Measurements from ENCODE around the gene PMPCA.
"Not testable (repeated sequence)": the region's sequence is repeated elsewhere in the genome, so short reads cannot be mapped to it uniquely, and the experiment has no call there.

The PMPCA gene

DNA sequence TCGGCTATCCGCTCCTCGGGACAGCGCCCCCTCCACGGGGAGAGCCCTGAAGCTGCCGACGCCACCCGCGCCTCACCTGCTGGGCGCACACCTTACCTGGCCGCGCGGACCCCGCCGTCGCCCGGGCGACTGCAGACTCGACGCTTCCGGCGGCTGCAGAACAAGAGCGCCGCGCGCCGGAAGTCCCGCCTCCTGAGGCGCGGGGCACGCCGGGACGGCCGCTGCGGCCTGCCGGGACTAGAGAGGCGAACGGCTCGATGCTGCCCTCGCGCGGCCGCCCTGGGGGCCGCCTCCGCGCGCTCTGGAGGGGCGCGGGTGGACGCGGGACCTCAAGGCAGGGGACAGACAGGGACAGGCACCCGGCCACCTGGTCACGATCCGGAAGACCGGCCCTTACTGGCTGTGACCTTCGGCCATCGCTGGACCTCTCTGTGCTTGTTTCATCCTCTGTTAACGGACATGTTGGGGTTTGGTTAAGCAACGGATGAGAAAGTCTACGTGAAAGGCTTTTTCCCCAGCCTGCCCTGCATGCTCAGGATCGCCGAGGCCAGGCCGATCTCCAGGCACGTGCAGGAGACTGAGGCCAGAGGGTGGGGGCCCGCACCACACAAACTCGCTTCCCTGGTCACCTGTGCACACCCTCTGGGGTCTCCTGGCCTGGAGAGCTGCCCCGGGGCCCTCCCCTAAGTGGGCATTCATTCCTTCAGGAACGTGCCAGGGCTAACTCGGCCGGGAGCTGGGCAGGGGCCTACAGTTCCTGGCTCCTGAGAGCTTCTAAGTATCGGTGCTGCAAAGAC lies 10.2 kb upstream of the PMPCA start, which contains the start of gene SNAPC4:
Gene SNAPC4 (minus strand): TSS at position 133 of the 797 bp plus-strand sequence. CDS start 1,742 bp downstream, outside the sequence.
- TF ChIP-seq ARNT (IDR thresholded peaks at IDR 0.05), result 0 out of 2 replicates have a peak, but pooled peaks have one; percentile 16
- TF ChIP-seq ZNF384 (IDR thresholded peaks at IDR 0.05), result no peak
- TF ChIP-seq L3MBTL2 (conservative IDR thresholded peaks at IDR 0.05), result peak; percentile 43; the same call in 1 of the 2 replicates
- ChIA-PET POLR2A (interaction anchor here (0.5 to 1.8 kb wide), 4 partner anchors 10 to 37 kb away, joined by 3 to 10 read pairs (median 4); partner anchors contain the start of genes ENTR1 and PMPCA), CTCF (interaction anchor here (0.6 kb wide), 2 partner anchors 15 to 378 kb away, joined by 5 to 6 read pairs; no protein-coding TSS in a partner anchor)
- peak; percentile 98 for DNase-seq (ENCODE audit: extremely low spot score)

DNA sequence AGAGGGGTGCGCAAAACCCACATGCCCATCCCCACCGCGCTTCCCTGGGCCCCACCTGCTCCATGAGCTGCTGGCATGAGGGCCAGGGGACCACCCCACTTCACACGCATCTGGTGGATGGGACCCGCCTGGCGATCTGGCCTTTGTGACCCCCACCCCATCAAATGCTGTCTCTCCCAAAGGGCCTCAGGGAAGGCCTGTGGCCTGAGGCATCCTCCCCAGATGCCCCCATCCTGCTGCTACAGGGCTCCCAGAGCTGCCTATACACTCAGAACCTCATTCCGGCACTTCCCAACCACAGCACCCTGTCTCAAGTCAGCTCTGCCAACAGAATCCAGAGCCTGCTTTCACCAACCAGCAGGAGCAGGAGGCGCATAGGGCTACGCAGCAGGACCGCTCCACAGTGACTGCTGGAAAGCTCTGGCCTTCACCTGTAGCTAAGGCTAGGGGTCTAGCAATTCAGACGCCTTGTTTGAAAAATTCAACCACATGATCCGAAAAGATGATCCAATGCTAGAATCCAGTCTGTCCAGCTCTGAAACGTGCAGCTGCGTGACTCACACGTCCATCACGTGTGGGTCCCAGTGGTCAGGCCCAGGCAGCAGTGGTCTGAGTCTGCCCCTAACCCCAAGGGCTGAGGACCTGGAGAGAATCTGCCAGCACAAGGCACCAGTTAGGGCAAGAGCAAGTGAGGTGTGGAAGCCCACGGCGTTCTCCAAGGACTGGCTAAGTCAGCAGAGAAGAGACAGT lies 9.1 kb upstream of the PMPCA start:
- ChIA-PET CTCF (interaction anchor here (0.6 kb wide), 2 partner anchors 16 to 377 kb away, joined by 5 to 6 read pairs; no protein-coding TSS in a partner anchor), POLR2A (interaction anchor here (0.7 to 1.8 kb wide), 4 partner anchors 9 to 38 kb away, joined by 3 to 10 read pairs (median 5); partner anchors contain the start of genes ENTR1 and PMPCA)
- DNase-seq (ENCODE audit: extremely low spot score), result no peak
- TF ChIP-seq TARDBP (IDR thresholded peaks at IDR 0.05) (no peak), ELF4 (IDR thresholded peaks at IDR 0.05) (no peak), FOXM1 (IDR thresholded peaks at IDR 0.05; ENCODE audit: borderline replicate concordance) (no peak), LEF1 (IDR thresholded peaks at IDR 0.05; ENCODE audit: borderline replicate concordance) (no peak), HDGF (IDR thresholded peaks at IDR 0.05; ENCODE audit: borderline replicate concordance) (no peak), ARNT (IDR thresholded peaks at IDR 0.05) (no peak), ZNF384 (IDR thresholded peaks at IDR 0.05) (no peak), BHLHE40 (IDR thresholded peaks at IDR 0.05; ENCODE audit: borderline replicate concordance) (no peak), FOXK2 (IDR thresholded peaks at IDR 0.05) (no peak), L3MBTL2 (conservative IDR thresholded peaks at IDR 0.05) (no peak)
- TF ChIP-seq, protein P1, sequence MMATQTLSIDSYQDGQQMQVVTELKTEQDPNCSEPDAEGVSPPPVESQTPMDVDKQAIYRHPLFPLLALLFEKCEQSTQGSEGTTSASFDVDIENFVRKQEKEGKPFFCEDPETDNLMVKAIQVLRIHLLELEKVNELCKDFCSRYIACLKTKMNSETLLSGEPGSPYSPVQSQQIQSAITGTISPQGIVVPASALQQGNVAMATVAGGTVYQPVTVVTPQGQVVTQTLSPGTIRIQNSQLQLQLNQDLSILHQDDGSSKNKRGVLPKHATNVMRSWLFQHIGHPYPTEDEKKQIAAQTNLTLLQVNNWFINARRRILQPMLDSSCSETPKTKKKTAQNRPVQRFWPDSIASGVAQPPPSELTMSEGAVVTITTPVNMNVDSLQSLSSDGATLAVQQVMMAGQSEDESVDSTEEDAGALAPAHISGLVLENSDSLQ (IDR thresholded peaks at IDR 0.05), result no peak

DNA sequence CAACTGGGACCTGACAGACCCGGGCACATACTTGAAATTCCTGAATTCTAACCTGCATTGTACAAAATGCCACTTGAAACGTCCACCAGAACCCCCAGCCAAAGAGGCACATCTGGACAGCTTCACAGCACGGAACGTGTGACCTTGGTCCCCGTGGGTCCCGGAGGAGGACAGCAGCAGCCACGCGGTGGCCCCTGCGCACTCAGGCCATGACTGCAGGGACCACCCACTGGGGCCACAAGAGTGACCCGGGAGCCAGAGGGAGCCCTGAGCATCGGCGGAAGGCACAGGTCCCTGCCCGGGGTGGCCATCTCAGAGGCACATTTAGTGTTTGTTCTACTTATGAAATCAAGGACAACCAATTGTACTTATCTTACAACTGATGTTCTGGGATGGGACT lies 8.4 kb upstream of the PMPCA start:
- POLR2A ChIA-PET, result interaction anchor here (0.6 to 1.8 kb wide), 3 partner anchors 8 to 39 kb away, joined by 3 to 10 read pairs (median 5); partner anchors contain the start of genes ENTR1 and PMPCA
- DNase-seq (ENCODE audit: extremely low spot score), result no peak
- CTCF ChIA-PET, result interaction anchor here (0.7 kb wide), 1 partner anchor 13 kb away, joined by 4 read pairs; no protein-coding TSS in a partner anchor
- TF ChIP-seq LEF1 (IDR thresholded peaks at IDR 0.05; ENCODE audit: borderline replicate concordance), result no peak
- no peak for TF ChIP-seq FOXK2 (IDR thresholded peaks at IDR 0.05)
- TF ChIP-seq SUZ12 (IDR thresholded peaks at IDR 0.05), result no peak
- TF ChIP-seq FOXM1 (IDR thresholded peaks at IDR 0.05; ENCODE audit: borderline replicate concordance), result no peak
- no peak for TF ChIP-seq BHLHE40 (IDR thresholded peaks at IDR 0.05; ENCODE audit: borderline replicate concordance)
- no peak for TF ChIP-seq ZNF384 (IDR thresholded peaks at IDR 0.05)
- no peak for TF ChIP-seq CTBP1 (IDR thresholded peaks at IDR 0.05; ENCODE audit: borderline replicate concordance)
- TF ChIP-seq ARNT (IDR thresholded peaks at IDR 0.05), result no peak

DNA sequence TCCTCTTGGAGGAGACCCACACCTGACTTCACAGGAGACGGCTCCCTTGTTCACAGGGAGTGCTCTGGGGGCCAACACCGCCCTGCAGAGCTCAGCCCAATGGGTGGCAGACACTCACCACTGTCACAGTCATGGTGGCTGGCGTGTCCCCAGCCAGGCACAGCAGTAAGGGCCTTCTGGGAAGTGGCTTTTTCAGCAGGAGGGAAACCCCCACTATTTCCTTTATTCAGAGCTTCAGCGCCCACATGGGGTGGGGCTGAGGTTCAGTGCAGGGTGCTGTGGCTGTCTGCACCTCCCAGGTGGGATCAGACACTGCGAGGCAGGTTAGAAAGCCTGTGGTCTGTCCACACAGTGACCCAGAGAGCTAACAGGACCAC lies 6.9 kb upstream of the PMPCA start:
- no peak for DNase-seq (ENCODE audit: extremely low spot score)
- ChIA-PET CTCF (no interaction called here), POLR2A (no interaction called here)
- no peak for TF ChIP-seq BHLHE40 (IDR thresholded peaks at IDR 0.05; ENCODE audit: borderline replicate concordance)
- no peak for TF ChIP-seq TARDBP (IDR thresholded peaks at IDR 0.05)
- no peak for TF ChIP-seq NFRKB (IDR thresholded peaks at IDR 0.05)

DNA sequence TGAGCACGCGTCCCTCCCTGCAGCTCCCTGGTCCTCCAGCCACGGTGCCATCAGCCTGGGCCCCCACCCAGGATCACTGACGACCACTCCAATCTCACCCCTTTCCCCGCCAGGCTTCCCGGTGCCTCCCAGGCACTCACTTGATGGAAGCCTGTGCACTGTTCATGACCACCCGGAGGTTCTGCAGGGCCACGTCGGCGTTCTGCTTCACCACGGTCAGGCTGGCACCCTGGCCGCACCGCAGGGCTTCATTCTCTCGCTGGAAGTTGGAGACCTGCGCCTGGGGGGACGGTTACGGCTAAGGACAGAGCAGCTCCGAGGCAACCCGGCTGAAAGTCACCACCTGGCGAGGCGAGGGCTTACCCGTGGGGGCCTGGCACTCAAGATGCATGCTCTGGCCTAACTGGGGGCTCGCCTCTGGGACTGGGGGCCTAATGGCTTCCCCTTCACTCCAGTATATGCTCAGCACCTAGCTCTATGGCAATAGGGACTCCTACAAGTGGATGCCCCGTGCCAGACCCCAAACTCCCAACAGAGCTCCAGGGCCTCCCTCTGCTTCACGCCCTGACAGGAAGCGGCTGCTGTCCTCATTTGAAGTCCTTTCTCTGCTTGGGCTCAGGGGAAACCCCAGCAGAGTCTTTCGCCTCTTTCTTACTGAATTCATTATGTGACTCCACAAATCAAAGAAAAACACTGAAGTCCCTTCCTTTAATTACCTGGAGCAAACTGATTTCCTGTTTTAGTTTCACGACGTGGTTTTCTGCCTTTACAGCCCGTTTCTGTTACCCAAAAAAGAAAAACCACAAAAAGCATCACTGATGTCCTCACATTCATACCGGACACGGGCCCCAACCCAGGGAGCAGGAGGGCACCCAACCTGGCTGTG lies 6.3 kb upstream of the PMPCA start:
- ChIA-PET CTCF (no interaction called here), POLR2A (no interaction called here)
- DNase-seq (ENCODE audit: extremely low spot score), result no peak
- TF ChIP-seq LEF1 (IDR thresholded peaks at IDR 0.05; ENCODE audit: borderline replicate concordance) (no peak), BHLHE40 (IDR thresholded peaks at IDR 0.05; ENCODE audit: borderline replicate concordance) (no peak)

DNA sequence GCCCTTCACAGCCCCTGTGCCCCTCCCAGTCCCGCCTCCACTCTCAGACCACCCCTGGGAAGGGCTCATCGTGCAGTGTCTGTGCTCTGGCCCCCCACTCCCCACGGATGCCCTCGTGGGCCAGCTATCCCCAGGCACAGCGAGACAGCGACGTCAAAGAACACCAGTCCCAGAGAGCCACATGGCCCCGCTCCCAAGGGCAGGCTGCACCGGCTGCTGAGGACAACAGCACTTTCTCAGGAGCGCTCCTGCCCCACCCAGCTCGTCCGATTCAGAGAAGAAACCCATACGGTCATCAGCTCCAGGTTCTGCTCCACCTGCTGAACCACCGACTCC lies 5.7 kb upstream of the PMPCA start:
- no peak for DNase-seq (ENCODE audit: extremely low spot score)
- POLR2A ChIA-PET, result no interaction called here
- TF ChIP-seq FOXA1 (IDR thresholded peaks at IDR 0.05) (no peak), FOXK2 (IDR thresholded peaks at IDR 0.05) (no peak), TARDBP (IDR thresholded peaks at IDR 0.05) (no peak), SUZ12 (IDR thresholded peaks at IDR 0.05) (no peak), NFRKB (IDR thresholded peaks at IDR 0.05) (no peak), BHLHE40 (IDR thresholded peaks at IDR 0.05; ENCODE audit: borderline replicate concordance) (no peak), SP1 (IDR thresholded peaks at IDR 0.05) (no peak), LEF1 (IDR thresholded peaks at IDR 0.05; ENCODE audit: borderline replicate concordance) (no peak), L3MBTL2 (conservative IDR thresholded peaks at IDR 0.05) (no peak), CTBP1 (IDR thresholded peaks at IDR 0.05; ENCODE audit: borderline replicate concordance) (no peak)
- CTCF ChIA-PET, result no interaction called here

DNA sequence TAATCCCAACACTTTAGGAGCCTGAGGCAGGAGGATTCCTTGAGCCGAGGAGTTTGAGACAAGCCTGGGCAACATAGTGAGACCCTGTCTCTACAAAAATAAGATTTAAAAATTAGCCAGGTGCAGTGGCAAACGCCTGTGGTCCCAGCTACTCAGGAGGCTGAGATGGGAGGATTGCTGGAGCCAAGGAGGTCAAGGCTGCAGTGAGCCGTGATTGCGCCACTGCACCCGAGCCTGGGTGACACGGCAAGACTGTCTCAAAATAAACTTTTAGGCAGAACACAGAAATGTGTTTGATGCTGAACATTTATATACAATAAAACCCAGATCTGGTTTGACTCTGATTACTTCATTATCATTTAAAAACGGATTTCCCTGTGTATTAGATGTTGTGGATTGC lies 5.0 kb upstream of the PMPCA start:
- POLR2A ChIA-PET, result no interaction called here

DNA sequence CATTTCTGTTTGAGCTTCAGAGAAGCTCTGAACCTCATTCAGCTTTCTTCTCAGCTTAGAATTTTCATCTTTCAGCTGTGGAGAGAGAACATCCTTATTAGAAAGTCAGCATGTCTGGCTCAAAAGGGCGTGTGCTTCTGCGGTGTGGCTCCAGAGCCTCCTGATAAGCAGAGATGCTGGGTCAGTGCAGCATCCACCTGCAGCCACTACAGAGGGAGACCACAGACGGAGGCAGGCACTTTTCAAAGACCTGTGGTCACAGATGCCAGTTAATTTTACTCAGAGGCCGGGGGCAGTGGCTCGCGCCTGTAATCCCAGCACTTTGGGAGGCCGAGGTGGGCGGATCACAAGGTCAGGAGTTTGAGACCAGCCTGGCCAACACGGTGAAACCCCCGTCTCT lies 4.6 kb upstream of the PMPCA start:
- CTCF ChIA-PET; DNase-seq (ENCODE audit: extremely low spot score); POLR2A ChIA-PET: not testable (repeated sequence)

More for the DNA sequence above, 5.0 kb upstream of the PMPCA start:
- no peak for TF ChIP-seq CTBP1 (IDR thresholded peaks at IDR 0.05; ENCODE audit: borderline replicate concordance)
- DNase-seq (ENCODE audit: extremely low spot score), result no peak
- CTCF ChIA-PET, result no interaction called here

DNA sequence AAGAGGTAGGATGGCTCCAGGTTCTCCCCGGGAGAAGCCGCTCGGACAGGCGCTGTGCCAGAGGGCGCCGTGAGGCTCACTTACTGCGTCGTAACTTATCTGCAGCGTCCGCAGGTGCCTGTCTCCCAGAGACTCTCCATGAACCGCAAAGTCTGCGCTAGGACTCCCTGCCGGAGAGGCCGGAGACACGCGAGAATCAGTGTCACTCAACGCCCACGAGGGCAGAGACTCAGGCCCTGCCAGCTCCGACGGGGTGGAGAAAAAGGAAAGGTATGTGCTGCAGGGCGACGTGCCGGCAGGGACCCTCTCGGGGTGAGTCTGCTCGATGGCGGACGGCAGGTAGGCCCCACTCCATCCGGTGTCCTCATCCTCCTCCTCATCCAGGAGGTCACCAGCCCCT lies 3.4 kb upstream of the PMPCA start:
- CTCF ChIA-PET; DNase-seq (ENCODE audit: extremely low spot score); POLR2A ChIA-PET: not testable (repeated sequence)

Measured in HEK293T (cell line).